Left ventricle myocardium inferior (tissue), 1 donor: Measurements from ENCODE around the gene LYG1. TPM values are rescaled to one million over a fixed set of nuclear protein-coding genes. Genes with fewer than 3 reads are reported as not detected.

Experiments
- DNase-seq: peaks from one replicate; pipeline ENCODE4 v3.0.0-alpha.2; 2020
- H3K27ac ChIP-seq: fragments of 200-600 bp; replicated peaks from 2 replicates; pipeline ENCODE4 v1.8.0; 2021
- H3K27me3 ChIP-seq: fragments of 200-600 bp; 2 replicates; pipeline ENCODE4 v1.8.0; 2021; ENCODE audit warnings: low read depth
- H3K36me3 ChIP-seq: fragments of 200-600 bp; 2 replicates; pipeline ENCODE4 v1.8.0; 2021
- H3K4me1 ChIP-seq: fragments of 200-600 bp; 2 replicates; pipeline ENCODE4 v1.8.0; 2021
- H3K4me3 ChIP-seq: fragments of 200-600 bp; 2 replicates; pipeline ENCODE4 v1.8.0; 2021; ENCODE audit warnings: mild to moderate bottlenecking, moderate library complexity
- H3K9me3 ChIP-seq: fragments of 200-600 bp; replicated peaks from 2 replicates; pipeline ENCODE4 v1.8.0; 2021
- CTCF ChIP-seq: fragments of 200-600 bp; IDR thresholded peaks from 2 replicates; pipeline ENCODE4 v1.8.0; 2021; ENCODE audit warnings: antibody characterized with exemption, mild to moderate bottlenecking, borderline replicate concordance
- intact Hi-C: fragments of 100-400 bp; cut with micrococcal nuclease; formaldehyde crosslinking; loops from one replicate; pipeline ENCODE4 v1.11.0; 2022
- total RNA-seq: library from RNA; stranded (reverse); fragmentation: NEBNext Ultra II Directional; extraction: Animal tissue kit (Norgen Biotek cat#: 25700); gene quantifications from one replicate; pipeline ENCODE4 v1.2.1, GENCODE V29; 2021
- donor health status: DM: no; HTN: yes; CAD: no; lungs with severe emphysema.

LYG1 gene
- total RNA-seq, 1 donor from 2014 or later, result 0.58 TPM

GRCh38 chr2:99259465-99259864 is 41.5 kb downstream of the LYG1 start:
- no peak for DNase-seq
- TF ChIP-seq CTCF, result no peak
- H3K9me3 ChIP-seq, result peaks cover 7% of the 10 kb centered on the region
- no peak overlapping the region for H3K27ac ChIP-seq
- H3K27me3 ChIP-seq, result no peaks in the 10 kb centered on the region
- intact Hi-C loops, result no loop called here
- no peak overlapping the region for H3K4me3 ChIP-seq
- H3K36me3 ChIP-seq, result peaks cover 9% of the 10 kb centered on the region
- no peaks in the 10 kb centered on the region for H3K4me1 ChIP-seq

GRCh38 chr2:99256677-99257076 is 44.3 kb downstream of the LYG1 start:
- TF ChIP-seq CTCF, result no peak

GRCh38 chr2:99255491-99256318 is 45.3 kb downstream of the LYG1 start, which contains the start of gene LYG2:
TSS of gene LYG2 (minus strand) at chr2:99255666. CDS start at chr2:99254260, 1,406 bp downstream.
- intact Hi-C loops, result no loop called here
- no peaks in the 10 kb centered on the region for H3K4me1 ChIP-seq
- no peak within 1 kb of the TSS for H3K4me3 ChIP-seq
- DNase-seq, result no peak
- no peak within 1 kb of the TSS for H3K27ac ChIP-seq
- peaks cover 17% of the 10 kb centered on the region for H3K9me3 ChIP-seq
- no peak for TF ChIP-seq CTCF
- H3K36me3 ChIP-seq, result no peaks in the 10 kb centered on the region
- no peaks in the 10 kb centered on the region for H3K27me3 ChIP-seq

More at GRCh38 chr2:99256677-99257076, 44.3 kb downstream of the LYG1 start:
- DNase-seq, result no peak
- Histone ChIP-seq H3K4me3 (no peak overlapping the region), H3K36me3 (no peaks in the 10 kb centered on the region), H3K27ac (no peak overlapping the region), H3K9me3 (peaks cover 7% of the 10 kb centered on the region), H3K27me3 (no peaks in the 10 kb centered on the region), H3K4me1 (no peaks in the 10 kb centered on the region)
- intact Hi-C loops, result no loop called here

GRCh38 chr2:99249951-99250350 is 51.0 kb downstream of the LYG1 start:
- H3K9me3 ChIP-seq, result peaks cover 14% of the 10 kb centered on the region
- intact Hi-C loops, result no loop called here
- H3K4me3 ChIP-seq, result no peak overlapping the region
- H3K4me1 ChIP-seq, result no peaks in the 10 kb centered on the region
- no peak for TF ChIP-seq CTCF
- peaks cover 6% of the 10 kb centered on the region for H3K36me3 ChIP-seq
- H3K27ac ChIP-seq, result no peak overlapping the region
- no peaks in the 10 kb centered on the region for H3K27me3 ChIP-seq
- no peak for DNase-seq

GRCh38 chr2:99242151-99242550 is 58.8 kb downstream of the LYG1 start:
- intact Hi-C loops, result no loop called here
- DNase-seq, result no peak
- Histone ChIP-seq H3K36me3 (peaks cover 6% of the 10 kb centered on the region), H3K9me3 (no peaks in the 10 kb centered on the region), H3K4me3 (no peak overlapping the region), H3K4me1 (no peaks in the 10 kb centered on the region), H3K27me3 (no peaks in the 10 kb centered on the region), H3K27ac (no peak overlapping the region)
- TF ChIP-seq CTCF, result no peak
